GM19438 (cell line): ENCODE measurements around the gene GJB4.

Source experiments
- ATAC-seq: cut with Tn5 transposase; IDR thresholded peaks from one replicate; pipeline ENCODE4 v1.9.1; 2021; ENCODE audit warnings: low read depth; ENCODE audit not compliant: unreplicated experiment

The GJB4 gene

DNA sequence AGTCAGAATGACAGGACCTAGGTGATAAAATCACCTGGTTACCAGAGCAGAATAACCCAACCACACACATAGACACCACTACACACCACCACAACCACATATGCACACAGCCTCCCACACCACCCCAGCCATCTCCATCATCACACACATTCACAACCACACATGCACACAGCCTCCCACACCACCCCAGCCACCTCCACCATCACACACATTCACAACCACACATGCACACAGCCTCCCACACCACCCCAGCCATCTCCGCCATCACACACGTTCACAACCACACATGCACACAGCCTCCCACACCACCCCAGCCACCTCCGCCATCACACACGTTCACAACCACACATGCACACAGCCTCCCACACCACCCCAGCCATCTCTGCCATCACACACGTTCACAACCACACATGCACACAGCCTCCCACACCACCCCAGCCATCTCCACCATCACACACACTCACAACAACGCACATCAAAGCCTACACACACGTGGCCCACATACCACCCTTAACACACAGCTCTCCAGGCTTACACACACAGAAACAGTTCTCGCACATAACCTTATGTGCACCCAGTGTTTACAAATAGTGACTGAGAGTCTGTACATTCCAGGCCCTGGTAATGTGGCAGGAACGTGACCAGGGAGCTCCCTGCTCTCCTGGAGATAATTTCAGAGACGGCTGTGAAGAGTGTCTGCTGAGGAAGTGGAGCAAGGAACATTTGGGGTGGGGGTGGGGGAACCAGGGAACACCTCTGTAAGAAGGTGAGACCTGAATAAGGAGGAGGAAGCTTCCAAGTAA is 18.2 kb downstream of the GJB4 start:
- ATAC-seq, result no peak

DNA sequence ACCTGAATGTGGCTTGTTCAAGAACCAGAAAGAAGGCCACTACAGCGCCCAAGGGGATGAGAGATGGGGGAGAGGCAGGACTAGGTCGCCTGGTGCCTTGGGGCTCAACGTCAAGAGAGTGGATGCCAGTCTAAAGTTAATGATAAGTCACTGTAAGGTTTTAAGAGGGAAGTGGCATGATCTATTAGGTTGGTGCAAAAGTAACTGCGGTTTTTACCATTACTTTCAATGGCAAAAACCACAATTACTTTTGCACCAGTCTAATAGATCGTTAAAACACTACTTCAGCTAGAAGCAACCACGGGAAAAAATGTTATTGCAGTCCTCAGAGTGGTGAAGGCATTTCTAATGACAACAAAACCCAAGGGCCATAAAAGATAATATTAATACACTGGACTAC is 18.8 kb downstream of the GJB4 start:
- ATAC-seq, result no peak

DNA sequence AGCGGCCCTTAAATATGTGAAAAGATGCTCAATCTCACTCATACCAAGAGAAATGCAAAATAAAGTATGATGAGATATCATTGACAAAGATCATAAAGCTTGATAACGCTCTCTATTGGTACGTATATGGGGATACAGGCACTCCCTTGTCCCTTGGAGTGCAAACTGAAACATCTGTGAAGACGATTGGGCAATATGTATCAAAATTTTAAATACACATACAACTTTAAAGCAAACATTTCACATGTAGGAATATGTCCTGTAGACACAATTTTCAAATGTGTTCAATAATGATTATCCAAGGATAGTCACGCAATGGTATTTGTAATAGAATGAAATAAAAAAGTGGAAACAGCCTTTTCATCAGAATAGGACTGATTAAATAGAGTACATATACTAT is 19.5 kb downstream of the GJB4 start:
- ATAC-seq, result no peak

DNA sequence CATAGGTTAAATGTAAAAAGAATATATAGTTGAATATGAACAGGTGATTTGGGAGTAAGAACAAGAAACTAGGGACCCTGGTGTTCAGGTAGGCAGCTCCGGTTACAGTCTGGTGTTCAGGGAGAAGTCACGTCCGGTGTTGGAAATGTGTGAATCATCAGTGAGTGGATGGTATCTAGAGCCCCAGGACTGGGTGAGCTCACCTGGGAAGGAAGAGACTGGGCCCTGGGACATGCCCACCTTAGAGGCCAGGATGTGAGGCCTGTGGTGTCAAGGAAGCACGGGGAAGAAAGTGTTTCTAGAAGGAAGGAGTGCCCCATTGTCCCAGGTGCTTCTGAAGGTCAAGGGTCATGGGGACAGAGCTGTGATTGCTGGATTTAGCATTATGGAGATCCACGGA is 20.0 kb downstream of the GJB4 start:
- ATAC-seq, result no peak

DNA sequence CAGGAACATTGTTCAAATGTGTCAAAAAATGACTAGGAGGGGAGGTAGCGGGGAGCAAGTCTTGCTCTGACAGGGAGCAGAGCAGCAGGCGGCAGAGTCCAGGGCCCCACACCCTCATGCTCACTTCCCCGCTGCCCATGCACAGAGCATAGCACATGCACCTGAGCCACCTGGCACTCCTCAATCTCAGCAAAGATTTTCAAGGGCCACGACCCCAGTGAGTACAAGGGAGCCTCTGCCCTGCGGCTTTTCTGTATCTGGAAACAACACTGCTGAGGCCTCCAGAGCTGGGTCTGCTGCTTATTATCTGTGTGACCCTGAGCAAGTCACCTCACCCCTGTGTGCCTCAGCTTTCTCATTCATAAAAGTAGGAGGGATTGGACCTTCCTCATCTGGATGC is 20.4 kb downstream of the GJB4 start:
- ATAC-seq, result no peak

DNA sequence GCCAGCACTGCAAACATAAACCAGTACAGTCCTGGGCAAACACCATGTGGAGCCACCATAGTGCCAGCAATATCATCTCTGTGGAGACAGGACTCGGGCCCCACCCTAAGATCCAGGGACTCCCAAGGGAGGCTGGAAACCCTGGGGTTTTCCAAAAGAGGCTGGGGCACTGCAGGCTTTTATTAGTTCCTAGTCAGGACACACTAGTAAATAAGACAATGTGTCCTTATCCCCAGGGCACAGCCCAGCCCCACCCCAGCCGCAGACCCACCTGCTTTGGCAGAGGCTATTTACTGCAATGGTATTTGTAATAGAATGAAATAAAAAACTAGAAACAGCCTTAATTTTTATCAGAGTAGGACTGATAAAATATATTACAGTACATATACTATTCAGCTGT is 21.0 kb downstream of the GJB4 start:
- no peak for ATAC-seq

DNA sequence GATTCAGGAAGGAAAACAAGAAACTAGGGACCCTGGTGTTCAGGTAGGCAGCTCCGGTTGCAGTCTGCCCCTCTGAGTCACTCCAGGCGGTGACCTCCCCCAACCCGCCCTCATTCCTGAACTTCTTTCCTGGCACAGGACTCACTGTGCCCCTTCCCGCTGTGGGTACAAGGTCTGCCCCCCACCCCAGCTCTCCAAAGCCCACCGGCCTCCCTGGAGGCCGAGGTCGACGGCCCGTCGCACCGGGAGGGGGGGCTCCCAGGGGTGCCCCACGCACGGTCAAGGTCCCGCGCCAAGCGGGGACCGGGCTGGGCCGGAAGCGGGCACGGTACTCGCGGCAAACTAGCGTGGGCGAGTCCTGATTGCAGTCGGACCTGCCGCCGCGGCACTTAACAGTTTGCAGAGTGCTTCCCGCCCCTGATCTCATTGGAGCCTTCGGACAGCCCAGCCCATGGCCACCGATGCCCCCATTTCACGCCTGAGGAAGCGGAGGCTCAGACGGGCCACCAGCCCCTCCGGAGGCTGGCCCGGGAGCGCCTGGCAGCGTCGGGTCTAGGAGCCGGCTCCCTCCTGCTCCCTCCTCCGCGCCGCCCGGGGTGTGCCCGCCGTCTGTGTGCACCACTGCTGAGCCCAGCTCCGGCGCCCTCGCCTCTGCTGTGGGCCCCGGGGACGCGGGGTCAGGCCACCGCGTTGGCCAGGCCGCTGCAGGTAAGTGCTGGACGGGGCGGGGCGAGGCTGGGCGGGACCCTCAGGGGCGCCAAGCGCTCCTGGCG is 21.7 kb downstream of the GJB4 start, which contains the start of gene GJB3:
Gene GJB3, plus strand, starts transcription at position 144 of the 773 bp plus-strand sequence. CDS start 3,549 bp downstream, outside the sequence.
- no peak for ATAC-seq

DNA sequence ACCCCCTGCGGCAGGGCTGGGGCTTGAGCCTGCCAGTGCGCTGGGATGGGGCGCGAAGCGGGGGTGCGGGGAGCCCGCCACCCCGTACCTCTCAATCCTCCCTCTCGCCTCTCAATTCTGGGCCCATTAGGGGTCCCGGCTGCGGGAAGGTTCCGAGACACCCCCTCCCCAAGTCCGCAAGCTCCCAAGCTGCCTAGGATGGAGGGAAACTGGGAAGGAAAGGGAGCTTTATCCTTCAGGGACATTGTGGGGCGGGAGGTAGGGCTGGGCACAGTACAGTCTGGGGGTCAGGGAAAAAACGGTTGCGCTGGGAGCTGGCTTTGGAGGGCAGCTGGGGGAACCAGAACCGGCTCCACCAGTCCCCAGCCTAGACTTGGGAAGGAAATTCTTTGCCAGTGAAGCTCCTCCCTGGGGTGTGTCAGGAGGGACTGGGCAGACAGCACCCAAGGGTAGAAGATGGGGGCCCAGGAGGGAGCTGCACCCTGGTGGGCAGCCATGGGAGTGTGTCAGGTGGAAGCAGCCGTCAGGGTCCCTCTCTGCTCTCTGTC is 22.4 kb downstream of the GJB4 start:
- no peak for ATAC-seq

DNA sequence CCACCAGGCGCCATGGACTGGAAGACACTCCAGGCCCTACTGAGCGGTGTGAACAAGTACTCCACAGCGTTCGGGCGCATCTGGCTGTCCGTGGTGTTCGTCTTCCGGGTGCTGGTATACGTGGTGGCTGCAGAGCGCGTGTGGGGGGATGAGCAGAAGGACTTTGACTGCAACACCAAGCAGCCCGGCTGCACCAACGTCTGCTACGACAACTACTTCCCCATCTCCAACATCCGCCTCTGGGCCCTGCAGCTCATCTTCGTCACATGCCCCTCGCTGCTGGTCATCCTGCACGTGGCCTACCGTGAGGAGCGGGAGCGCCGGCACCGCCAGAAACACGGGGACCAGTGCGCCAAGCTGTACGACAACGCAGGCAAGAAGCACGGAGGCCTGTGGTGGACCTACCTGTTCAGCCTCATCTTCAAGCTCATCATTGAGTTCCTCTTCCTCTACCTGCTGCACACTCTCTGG is 25.2 kb downstream of the GJB4 start:
- no peak for ATAC-seq

DNA sequence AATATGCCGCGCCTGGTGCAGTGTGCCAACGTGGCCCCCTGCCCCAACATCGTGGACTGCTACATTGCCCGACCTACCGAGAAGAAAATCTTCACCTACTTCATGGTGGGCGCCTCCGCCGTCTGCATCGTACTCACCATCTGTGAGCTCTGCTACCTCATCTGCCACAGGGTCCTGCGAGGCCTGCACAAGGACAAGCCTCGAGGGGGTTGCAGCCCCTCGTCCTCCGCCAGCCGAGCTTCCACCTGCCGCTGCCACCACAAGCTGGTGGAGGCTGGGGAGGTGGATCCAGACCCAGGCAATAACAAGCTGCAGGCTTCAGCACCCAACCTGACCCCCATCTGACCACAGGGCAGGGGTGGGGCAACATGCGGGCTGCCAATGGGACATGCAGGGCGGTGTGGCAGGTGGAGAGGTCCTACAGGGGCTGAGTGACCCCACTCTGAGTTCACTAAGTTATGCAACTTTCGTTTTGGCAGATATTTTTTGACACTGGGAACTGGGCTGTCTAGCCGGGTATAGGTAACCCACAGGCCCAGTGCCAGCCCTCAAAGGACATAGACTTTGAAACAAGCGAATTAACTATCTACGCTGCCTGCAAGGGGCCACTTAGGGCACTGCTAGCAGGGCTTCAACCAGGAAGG is 25.8 kb downstream of the GJB4 start:
- ATAC-seq, result no peak

DNA sequence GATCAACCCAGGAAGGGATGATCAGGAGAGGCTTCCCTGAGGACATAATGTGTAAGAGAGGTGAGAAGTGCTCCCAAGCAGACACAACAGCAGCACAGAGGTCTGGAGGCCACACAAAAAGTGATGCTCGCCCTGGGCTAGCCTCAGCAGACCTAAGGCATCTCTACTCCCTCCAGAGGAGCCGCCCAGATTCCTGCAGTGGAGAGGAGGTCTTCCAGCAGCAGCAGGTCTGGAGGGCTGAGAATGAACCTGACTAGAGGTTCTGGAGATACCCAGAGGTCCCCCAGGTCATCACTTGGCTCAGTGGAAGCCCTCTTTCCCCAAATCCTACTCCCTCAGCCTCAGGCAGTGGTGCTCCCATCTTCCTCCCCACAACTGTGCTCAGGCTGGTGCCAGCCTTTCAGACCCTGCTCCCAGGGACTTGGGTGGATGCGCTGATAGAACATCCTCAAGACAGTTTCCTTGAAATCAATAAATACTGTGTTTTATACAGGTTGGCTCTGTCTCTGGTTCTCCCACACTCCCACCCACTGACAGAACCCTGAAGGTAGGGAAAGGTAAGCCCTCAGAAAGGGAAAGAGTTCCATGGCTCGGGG is 26.4 kb downstream of the GJB4 start:
- no peak for ATAC-seq

DNA sequence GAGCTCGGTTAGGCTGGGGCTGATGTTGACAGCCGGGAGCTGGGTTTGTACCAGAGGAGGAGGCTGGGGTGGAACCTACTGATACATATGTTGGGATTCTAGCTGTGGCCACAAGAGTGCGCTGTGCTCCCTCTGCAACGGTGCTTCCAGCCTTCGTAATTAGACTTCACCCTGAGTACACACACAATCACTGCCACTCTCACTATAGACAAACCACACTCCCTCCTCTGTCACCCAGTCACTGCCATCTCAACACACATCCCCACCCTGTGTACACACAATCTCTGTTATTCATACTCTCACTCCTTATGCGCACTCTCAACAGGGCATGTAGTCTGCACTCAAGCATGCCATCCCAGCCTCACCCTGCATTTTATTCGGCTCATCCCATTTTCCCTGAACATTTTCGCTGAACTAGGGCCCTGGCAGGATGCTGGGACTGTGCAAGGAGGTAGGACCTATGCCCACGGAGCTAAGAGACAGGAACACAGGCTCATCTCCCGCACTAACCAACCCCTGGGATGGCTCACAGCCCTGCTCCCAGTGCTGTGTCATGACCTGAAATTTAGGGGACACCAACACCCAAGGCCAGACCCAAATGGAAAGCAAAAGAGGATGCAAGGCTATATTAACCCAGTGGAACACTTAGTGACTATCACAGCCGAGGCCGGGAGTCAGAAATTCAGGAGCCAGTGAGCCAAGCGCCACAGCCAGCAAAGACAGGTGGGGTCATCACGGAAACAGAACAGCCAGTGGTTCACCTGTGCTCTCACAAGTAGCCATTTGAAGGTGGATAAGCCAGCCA is 27.2 kb downstream of the GJB4 start:
- ATAC-seq, result no peak

DNA sequence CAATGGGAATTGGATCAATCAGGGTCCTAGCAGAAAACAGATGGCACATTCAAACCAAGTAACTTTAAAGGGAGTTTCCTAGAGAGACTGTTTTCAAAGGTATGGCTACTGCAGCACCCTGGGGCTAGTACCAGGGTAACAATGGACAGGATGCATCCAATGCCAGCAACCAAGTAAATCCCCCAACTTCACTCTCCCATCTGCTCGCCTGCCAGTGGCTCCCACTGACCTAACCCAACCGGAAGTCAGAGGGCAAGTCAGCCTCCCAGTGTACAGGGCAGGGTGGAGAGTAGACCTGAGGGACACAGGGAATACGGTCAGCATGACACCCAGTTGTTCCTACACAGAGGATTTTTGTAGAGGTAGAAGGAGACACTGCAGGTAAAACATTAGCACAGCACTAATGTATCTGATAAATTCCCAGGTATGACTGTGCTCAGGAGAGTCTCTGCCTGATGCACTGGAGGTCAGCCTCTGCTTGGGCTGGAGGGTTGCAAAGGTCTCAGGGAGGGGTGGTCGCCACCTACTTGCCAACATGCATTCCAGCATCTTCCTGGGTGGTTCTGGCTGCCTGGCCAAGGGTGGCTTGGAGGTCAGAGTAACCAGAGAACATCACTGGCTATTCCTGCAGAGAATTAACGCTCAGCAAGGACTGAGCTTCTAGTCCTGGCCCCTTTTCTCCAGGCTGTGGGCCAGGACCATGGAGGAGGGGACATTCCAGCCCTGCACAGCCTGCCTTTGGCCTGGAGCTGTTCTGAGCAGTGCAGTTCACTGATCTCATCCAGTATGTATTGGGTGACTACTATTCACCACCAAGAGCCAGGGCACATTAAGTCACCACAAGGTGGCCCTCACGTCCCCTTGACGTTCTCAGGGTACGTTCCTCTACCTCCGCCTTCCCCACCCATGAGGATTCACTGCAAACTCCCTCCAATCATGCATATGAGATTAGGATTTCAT is 28.2 kb downstream of the GJB4 start:
- no peak for ATAC-seq

DNA sequence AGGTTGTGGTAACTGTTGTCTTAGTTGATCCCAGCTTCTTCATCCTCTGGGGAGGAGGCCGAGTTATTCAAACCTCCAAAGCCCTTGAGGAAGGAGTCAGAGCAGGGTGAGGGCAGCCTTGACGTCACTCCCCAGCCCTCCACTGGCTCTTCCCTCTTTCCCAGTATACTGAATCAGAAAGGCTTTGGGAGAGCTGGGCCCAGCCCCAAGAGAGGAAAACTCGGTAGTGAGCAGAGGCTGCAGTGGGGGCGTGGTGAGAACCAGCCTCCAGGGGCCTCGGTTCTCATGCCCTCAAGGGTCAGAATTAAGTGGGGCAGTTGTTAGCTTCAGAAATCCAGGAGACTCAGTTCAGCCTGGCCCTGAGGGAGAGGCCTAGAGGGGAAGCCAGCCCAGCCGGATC is 31.4 kb downstream of the GJB4 start:
- ATAC-seq, result no peak

DNA sequence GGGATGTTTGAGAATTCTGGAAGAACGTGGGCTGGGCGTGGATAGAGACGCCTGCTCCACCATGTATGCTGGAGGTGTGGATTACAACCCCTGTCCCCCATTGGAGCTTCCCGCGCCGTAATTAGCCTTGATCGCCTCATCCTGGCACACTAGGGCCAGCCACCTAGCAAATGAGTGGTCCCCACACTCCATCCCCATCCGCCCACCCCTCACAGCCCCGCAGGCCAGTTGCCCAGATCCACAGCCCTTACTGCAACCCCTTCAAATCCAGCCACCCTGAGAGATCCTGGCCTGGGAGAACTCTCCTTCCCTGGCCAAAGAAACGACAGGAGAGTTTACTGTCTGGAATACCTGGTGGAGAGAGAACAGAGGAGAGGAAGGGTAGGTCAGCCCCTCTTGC is 32.9 kb downstream of the GJB4 start:
- ATAC-seq, result no peak

DNA sequence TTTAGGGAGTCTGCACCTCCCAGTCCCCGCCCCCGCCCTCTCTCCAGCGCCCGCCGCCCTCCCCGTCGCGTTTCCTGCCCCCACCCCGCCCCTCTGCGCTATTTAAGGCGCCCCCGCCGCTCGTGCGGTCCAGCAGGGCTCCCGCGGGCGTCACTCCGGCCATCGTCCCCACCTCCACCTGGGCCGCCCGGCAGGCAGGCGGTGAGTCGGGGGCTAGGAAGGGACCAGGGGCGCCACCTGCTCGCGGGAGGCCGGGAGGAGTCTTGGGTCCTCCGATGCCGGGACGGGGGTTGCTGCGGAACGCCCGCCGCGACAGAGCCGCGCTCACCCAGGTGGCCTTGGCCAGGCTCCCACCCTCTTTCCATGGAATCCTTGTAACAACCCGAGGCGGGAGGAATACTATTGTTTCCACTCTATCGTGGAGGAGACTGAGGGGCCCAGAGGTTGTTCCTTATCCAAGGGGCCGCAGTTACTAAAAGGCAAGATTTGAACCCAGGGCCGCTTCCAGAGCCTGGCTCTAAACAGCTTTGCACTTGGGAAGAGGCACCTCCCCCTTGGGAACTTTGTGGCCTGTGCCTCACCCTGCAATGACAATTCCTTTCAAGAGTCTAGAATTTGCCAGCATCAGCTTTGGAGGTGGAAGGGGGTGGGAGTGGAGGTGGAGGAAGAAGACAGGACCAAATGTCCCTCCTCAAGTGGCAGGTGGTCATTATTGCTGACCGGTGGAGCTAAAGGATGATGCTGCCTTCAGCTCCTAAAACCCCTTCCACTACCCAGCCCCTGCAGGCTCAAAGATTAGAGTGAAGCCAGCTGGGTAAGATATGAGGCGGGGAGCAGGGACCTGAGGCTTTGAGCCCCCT is 33.6 kb downstream of the GJB4 start, which contains the start of gene GJA4:
Gene GJA4, plus strand, starts transcription at position 132 of the 860 bp plus-strand sequence. CDS start 1,215 bp downstream, outside the sequence.
- no peak for ATAC-seq

DNA sequence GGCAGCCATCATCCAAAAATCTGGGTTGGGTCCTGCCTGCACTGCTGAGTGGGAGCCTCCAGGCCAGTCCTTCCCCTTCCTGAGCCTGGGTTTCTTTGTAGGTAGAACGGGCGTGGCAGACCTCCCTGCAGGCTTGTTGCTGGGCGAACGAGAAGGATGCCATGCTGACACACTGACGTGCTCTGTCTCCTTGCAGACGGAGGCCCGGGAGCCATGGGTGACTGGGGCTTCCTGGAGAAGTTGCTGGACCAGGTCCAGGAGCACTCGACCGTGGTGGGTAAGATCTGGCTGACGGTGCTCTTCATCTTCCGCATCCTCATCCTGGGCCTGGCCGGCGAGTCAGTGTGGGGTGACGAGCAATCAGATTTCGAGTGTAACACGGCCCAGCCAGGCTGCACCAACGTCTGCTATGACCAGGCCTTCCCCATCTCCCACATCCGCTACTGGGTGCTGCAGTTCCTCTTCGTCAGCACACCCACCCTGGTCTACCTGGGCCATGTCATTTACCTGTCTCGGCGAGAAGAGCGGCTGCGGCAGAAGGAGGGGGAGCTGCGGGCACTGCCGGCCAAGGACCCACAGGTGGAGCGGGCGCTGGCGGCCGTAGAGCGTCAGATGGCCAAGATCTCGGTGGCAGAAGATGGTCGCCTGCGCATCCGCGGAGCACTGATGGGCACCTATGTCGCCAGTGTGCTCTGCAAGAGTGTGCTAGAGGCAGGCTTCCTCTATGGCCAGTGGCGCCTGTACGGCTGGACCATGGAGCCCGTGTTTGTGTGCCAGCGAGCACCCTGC is 34.7 kb downstream of the GJB4 start:
- ATAC-seq, result no peak
